GM23248 (cell line): ENCODE data around the gene RFT1.

Experiments used
- EZH2 ChIP-seq: fragments of 200-600 bp; sonication (generic); IDR thresholded peaks from 2 replicates; pipeline ENCODE4 v1.6.1; 2018; ENCODE audit warnings: antibody characterized with exemption, mild to moderate bottlenecking; ENCODE audit not compliant: insufficient read depth, poor library complexity, severe bottlenecking
- EZH2phosphoT487 ChIP-seq: fragments of 200-600 bp; sonication (generic); IDR thresholded peaks from 2 replicates; pipeline ENCODE4 v1.6.1; 2018; ENCODE audit warnings: antibody characterized with exemption, moderate library complexity, mild to moderate bottlenecking, low read depth; ENCODE audit not compliant: insufficient read depth

- no peak for TF ChIP-seq EZH2phosphoT487
- TF ChIP-seq EZH2: no peak
Measured at GRCh38 chr3:53044371-53044710, 85.9 kb downstream of the RFT1 start.
